ENCODE results near the gene GFRA1.
"Not testable (repeated sequence)": the region's sequence is repeated elsewhere in the genome, so short reads cannot be mapped to it uniquely, and the experiment has no call there.

Gene GFRA1

GRCh38 chr10:116056445-116057293, 216.3 kb downstream of the GFRA1 start:
- no peak for DNase-seq

DNA sequence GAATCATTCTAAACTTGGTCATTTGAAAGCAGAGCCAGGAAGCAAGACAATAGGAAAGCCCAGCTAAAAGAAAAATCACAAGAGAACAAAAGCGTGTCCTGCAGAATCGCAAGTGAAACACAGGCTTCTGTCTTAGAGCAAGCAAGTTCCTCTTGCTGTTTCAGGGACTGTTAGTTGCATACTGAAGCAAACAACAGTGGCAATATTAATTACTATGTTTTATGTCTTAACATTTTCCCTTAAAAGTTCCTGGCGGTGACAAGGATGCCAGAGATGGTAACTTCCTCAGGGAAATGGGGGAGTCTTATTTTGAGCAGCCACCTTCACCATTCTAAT, 217.1 kb downstream of the GFRA1 start:
- no peak for DNase-seq

- no peak for DNase-seq
These were observed 217.6 kb downstream of the GFRA1 start for GRCh38 chr10:116055252-116055916.

DNA sequence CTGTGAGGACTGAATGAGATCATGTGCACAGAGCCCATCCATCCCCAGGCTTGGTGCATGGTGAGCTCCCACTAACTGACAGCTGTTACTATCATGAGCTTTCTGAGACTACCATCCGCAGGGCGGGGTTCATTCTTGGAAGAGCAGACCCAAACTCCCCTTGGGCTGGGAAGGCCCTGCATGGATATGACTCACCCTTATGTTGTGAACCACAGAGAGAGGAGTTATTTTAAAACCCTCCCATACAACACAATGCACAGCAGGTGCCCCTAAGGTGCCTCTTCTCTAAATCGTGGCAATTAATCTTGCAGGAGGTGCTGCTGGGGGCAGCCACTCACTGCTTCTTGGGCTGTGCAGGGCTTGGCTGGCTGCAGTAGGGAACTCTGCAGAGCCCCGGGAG, 219.1 kb downstream of the GFRA1 start:
- no peak for DNase-seq

DNA sequence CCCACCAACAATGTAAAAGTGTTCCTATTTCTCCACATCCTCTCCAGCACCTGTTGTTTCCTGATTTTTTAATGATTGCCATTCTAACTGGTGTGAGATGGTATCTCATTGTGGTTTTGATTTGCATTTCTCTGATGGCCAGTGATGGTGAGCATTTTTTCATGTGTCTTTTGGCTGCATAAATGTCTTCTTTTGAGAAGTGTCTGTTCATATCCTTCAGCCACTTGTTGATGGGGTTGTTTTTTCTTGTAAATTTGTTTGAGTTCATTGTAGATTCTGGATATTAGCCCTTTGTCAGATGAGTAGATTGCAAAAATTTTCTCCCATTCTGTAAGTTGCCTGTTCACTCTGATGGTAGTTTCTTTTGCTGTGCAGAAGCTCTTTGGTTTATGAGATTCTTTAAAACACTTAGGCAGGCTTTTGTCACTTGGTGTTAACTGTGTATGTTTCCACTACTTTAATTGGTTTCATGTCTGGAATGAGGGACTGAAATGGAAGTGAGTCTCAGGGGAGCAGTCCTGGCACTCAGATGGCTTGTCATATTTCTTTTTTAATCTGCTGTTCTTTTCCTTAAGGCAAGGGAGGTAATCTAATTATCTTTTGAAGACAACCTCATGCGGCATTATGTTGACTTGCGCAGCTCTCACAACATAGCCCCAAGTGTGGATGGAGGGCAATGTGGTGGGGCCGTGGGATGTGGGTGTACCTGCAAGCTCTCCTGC, 219.8 kb downstream of the GFRA1 start:
- DNase-seq = not testable (repeated sequence)

DNA sequence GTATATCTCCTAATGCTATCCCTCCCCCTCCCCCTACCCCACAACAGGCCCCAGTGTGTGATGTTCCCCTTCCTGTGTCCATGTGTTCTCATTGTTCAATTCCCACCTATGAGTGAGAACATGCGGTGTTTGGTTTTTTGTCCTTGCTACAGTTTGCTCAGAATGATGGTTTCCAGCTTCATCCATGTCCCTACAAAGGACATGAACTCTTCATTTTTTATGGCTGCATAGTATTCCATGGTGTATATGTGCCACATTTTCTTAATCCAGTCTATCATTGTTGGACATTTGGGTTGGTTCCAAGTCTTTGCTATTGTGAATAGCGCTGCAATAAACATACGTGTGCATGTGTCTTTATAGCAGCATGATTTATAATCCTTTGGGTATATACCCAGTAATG, 220.5 kb downstream of the GFRA1 start:
- not testable (repeated sequence) for DNase-seq

DNA sequence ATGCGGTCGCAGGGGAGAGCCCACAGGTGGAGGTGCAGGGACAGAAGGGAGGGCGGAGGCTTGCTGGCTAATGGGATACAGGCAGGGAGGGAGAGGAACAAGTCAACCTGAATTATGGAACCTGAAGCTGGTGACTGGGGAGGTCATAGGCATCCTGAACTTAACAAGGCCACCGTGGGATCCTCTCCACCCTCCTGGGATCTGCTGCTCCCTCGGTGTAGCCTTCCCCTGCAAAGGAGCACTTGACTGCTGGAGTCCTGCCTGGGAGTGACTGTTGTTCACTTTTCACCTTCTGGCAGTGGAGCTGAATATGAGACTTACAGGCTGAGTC, 223.1 kb downstream of the GFRA1 start:
- no peak for DNase-seq

GRCh38 chr10:116049158-116049973, 223.6 kb downstream of the GFRA1 start:
- no peak for DNase-seq

DNA sequence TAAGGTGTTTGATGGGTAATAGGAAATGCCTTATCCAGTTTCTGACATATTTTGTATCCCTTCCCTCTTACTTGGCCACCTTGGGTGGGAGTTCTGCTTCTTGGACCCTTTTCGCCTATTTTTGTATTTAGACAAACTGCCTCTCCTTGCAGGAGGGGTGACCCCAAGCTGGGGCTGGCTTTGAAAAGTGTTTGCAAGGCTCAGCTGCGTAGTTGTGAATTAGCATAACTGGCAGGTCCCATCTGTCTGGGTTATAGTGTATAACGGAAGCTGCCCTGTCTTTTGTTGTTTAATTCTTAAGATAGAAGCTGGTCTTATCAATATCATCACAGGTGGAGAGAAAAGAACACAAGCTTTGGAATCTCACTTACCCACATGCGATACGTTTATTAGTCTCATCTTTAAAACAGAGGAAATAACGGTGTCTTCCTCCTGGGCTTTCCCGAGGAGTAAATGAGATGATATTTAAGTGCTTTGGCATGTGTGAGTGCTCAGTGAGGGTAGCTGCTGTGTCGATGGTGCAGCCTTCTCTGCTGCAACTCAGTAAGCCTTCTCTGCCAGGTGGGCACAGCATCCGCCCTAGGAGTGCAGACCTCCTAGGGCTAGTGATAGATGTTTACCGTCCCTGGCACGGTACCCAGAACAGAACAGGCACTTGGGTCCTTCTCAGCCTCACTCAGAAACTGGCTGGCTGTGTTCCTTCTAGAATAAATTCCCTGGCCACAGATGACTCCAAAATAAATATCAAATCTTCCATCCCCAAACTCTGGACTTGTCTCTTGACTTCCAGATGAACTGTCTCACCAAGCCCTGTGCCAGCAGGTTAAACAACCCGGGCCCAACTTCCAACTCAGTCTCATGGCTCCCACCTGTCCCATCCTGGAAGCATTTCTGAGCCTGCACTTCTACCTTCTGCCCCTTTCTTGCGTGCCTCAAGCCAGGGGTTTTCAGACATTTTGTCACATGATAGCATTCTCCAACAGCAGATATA, 227.3 kb downstream of the GFRA1 start:
- DNase-seq = no peak

GRCh38 chr10:116044801-116045248, 228.2 kb downstream of the GFRA1 start:
- no peak for DNase-seq

- no peak for DNase-seq
These were observed 229.1 kb downstream of the GFRA1 start for GRCh38 chr10:116043861-116044260.

DNA sequence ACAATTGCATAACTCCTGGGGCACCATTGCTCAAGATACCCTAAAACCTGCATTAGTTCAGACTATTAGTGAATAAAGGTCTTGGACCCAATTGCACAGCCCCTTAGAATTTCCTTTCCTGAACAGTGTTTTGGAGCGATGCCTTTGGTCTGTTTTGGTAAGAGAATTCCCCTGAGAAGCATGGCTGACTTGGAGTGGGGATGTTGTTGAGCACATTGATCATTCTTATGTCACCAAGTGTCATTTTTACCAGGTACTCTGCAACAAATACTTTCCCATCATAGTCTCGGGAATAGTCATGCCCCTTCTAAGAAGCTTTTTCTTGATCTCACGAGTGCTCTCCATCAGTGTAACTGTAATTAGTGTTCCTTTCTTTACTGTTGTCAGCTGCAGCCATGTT, 229.7 kb downstream of the GFRA1 start:
- DNase-seq = no peak

- no peak for DNase-seq
These were observed 231.1 kb downstream of the GFRA1 start for GRCh38 chr10:116041948-116042347.

DNA sequence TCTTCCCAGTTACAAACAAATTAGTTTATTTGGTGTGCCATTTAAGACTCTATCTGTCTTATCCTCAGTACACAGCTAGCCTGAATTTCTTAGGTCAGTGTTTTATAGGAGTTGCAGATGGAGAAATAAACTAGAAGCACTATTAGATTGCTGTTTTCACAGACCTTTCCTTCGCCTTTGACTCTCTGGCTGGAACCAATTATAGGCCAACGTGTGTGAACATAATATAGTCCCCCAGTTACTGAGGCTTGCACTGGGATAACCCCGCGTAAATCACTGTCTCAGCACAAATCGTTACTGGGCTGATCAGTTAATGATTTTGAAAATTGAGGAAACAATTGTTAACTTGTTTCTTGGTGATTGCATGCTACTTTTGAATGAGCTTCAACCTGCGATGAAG, 233.4 kb downstream of the GFRA1 start:
- DNase-seq = no peak

GRCh38 chr10:116038259-116038658, 234.7 kb downstream of the GFRA1 start:
- DNase-seq = no peak

DNA sequence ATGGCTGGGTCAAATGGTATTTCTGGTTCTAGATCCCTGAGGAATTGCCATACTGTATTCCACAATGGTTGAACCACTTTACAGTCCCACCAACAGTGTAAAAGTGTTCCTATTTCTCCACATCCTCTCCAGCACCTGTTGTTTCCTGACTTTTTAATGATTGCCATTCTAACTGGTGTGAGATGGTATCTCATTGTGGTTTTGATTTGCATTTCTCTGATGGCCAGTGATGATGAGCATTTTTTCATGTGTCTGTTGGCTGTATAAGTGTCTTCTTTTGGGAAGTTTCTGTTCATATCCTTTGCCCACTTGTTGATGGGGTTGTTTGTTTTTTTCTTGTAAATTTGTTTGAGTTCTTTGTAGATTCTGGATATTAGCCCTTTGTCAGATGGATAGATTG, 237.6 kb downstream of the GFRA1 start:
- DNase-seq = not testable (repeated sequence)

GRCh38 chr10:116030576-116030975, 242.4 kb downstream of the GFRA1 start:
- DNase-seq = no peak

GRCh38 chr10:116029826-116030225, 243.2 kb downstream of the GFRA1 start:
- DNase-seq = no peak

GRCh38 chr10:116027355-116027754, 245.7 kb downstream of the GFRA1 start:
- no peak for DNase-seq

- DNase-seq = no peak
These were observed 246.3 kb downstream of the GFRA1 start for GRCh38 chr10:116026725-116027124.

- no peak for DNase-seq
These were observed 246.7 kb downstream of the GFRA1 start for GRCh38 chr10:116026315-116026714.

Measured in NCI-H1436 treated with DMSO at 0.1 percent for 48 hours (cell line).